HG03039 (cell line): ENCODE data around the gene EMX1.

Experiments
- ATAC-seq: cut with Tn5 transposase; IDR thresholded peaks from one replicate; pipeline ENCODE4 v1.9.1; 2021; ENCODE audit warnings: mild to moderate bottlenecking, moderate library complexity; ENCODE audit not compliant: unreplicated experiment

Gene EMX1

DNA sequence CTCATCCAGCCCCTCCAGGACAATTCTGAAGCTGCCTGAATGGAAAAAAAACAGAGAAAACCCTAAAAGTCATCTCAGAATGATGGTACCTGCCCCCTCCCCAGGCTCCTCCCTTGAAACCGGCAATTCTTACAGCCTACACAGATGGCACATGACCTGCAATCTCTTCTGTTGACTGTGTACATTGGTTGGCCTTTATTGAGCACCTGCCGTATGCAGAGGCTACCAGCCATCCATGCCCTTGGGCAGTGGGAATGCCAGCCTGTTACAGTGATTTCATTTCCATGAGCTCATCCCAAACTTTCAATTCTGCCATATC is 57.1 kb downstream of the EMX1 start:
- ATAC-seq: no peak

DNA sequence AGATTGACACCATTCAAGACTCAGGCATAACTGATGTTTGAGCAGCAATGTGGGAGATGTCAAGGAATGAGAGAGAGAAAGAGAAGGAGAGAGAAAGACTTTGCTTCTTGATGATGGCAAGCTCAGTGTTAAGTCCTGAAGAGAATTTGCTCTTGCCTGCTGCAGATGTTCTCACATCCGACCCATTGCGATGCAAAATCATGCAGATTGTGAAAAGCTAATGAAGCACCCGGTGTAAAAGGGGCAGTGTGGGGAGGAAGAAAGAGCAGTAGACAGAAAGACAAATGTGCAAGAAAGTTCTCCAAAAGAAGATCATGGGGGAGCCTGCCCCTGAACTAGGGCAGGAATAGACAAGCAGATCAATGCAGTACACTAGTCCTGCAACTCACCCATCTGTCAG is 57.7 kb downstream of the EMX1 start:
- no peak for ATAC-seq

- ATAC-seq: no peak
Observed at GRCh38 chr2:72979896-72980295, 62.6 kb downstream of the EMX1 start.

DNA sequence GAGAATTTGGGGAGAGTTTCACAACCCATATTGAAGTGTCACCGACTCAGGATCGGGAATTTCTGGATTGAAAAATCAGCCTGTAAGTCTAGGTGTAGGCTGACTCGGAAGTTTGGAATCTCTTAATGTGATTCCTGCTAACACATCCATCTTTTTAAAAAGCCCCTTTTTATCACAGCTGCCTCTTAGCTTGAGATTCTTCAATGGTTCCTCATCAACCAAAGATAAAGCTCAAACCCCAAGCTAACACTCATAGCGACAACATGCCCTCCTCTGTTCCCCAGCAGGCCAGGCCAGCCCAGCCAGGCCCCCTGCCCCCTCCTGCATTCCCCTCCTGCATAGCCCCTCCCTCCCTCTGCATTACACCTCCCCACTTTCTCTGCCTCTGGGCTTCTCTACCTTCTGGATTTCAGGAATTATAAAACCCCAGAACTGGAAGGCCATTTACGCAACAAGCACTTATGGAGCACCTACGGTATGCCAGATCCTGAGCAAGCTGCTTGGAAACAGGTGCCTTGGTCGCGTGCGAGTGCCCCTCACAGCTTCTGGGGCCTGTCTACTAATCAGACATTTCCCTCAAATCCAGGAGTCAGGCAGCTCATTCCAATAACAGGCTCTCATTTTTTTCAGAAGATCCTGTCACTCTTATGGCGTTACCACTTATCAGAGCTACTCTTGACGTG is 63.4 kb downstream of the EMX1 start:
- ATAC-seq: no peak

DNA sequence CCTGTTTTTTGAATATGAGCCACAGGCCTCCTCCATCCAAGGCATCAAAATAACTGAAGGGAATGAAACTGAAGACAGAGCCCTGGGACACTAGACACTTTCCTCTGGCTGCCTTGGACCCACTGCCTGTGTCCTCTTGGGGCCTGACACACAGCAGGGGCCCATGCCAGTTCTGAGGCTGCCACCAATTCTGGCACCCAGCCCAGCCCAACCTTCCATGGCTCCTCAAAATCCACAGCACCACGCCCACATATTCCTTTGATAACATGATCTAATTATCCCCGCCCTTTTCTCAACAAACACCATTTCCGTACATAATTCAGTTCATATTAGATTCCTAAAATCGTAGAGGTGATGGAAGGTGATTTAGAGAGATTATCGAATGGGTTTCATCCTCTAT is 64.2 kb downstream of the EMX1 start:
- ATAC-seq: no peak

GRCh38 chr2:72982219-72982618 is 64.9 kb downstream of the EMX1 start:
- ATAC-seq: no peak

GRCh38 chr2:72982781-72983499 is 65.6 kb downstream of the EMX1 start:
- ATAC-seq: no peak

DNA sequence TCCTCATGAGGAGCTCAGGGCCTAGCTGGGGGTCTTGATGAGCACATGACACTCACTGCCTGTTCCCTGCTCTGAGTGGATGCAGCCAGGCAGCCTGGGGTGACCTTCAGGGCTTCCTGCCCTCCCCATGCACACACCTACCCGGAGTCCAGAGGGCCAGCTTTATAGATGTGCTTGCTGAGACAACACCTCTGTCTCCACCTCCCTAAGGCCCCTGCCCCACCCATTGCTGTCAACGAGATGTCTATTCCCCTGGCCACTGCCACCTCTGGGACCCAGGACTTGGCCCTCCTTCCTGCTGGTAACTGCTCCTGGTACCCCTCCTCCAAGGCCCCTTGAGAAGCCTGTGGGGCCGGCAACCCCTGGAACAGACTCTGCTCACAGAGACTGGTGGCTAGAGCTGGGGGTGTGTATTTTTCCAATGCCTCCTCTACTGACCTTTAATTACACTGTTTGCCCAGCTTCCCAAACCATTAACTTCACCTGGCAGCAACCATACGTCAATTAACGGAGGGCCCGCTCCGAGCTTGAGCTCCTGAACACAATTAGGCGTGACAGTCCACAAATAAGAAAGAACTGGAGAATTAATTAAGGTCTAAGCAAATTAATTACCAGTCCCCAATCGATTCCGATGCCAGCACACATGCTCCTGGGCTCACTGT is 66.3 kb downstream of the EMX1 start:
- ATAC-seq: no peak

DNA sequence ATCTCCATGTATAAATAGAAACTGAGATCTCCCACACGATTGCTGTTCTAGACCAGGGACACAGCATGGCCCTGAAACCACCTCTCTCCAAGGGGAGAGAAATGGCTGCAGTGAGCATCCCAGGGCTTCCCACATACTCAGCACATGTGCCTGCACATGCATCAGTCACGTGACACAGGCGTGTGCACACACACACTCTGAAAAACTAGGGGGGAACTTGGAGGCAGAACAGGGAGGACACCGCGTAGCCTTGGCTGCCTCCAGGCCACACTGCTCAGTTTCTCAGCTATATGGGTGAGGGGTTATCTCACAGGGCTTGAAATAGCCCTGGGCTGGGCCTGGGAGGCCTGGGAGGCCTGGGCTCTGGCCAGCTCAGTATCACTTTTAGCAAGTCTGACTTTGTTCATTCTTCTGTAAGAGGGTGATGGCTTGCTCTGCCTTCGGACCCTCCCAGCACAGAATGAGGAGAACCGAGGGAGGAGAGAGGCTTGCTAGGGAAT is 66.9 kb downstream of the EMX1 start:
- no peak for ATAC-seq
